PFSK-1 (cell line): ENCODE measurements around the gene SERPINE2.

Experiments used
- FOXP2 ChIP-seq: optimal IDR thresholded peaks from 2 replicates; pipeline ENCODE3; 2011; ENCODE audit warnings: borderline replicate concordance, control low read depth, inconsistent platforms; ENCODE audit not compliant: insufficient read depth; ENCODE audit errors: extremely low read length, extremely low read depth
- POLR2AphosphoS5 ChIP-seq: IDR thresholded peaks from 2 replicates; pipeline ENCODE4 v1.6.1; 2012; ENCODE audit warnings: low read depth, mild to moderate bottlenecking, control low read depth, low read length, moderate library complexity
- REST ChIP-seq, 2 experiments: IDR thresholded peaks; 2 replicates each; pipeline versions ENCODE4 v1.6.1 to v1.8.0; 2011 to 2012; ENCODE audit warnings: low read depth in 2 of 2, low read length in 2 of 2, control low read depth in 1 of 2, inconsistent platforms in 1 of 2, mild to moderate bottlenecking in 1 of 2, moderate library complexity in 1 of 2; ENCODE audit not compliant: insufficient read depth in 1 of 2
- SIN3A ChIP-seq: IDR thresholded peaks from 2 replicates; pipeline ENCODE4 v1.6.1; 2012; ENCODE audit warnings: mild to moderate bottlenecking, low read length, moderate library complexity, borderline replicate concordance; ENCODE audit not compliant: insufficient read depth
- TAF1 ChIP-seq: IDR thresholded peaks from 2 replicates; pipeline ENCODE4 v1.6.1; 2012; ENCODE audit warnings: low read length, control low read depth, borderline replicate concordance; ENCODE audit not compliant: insufficient read depth

SERPINE2 gene

GRCh38 chr2:223934870-223935269, 104.2 kb downstream of the SERPINE2 start:
- no peak for TF ChIP-seq FOXP2

- TF ChIP-seq FOXP2 (no peak), POLR2AphosphoS5 (no peak), TAF1 (no peak), SIN3A (no peak), REST (IDR thresholded peaks at IDR 0.05; ENCODE audit: insufficient read depth in 1 of 2, low read depth in 2 of 2, low read length in 2 of 2) (no peak)
Observed at GRCh38 chr2:223932816-223933800, 106.0 kb downstream of the SERPINE2 start.

GRCh38 chr2:223930103-223930976, 108.7 kb downstream of the SERPINE2 start:
- TF ChIP-seq FOXP2: no peak
- no peak for TF ChIP-seq POLR2AphosphoS5
- no peak for TF ChIP-seq REST (IDR thresholded peaks at IDR 0.05; ENCODE audit: insufficient read depth in 1 of 2, low read depth in 2 of 2, low read length in 2 of 2)
- no peak for TF ChIP-seq SIN3A

- TF ChIP-seq REST (IDR thresholded peaks at IDR 0.05; ENCODE audit: insufficient read depth in 1 of 2, low read depth in 2 of 2, low read length in 2 of 2) (no peak), SIN3A (no peak), POLR2AphosphoS5 (no peak), TAF1 (no peak), FOXP2 (no peak)
Observed at GRCh38 chr2:223929571-223930102, 109.4 kb downstream of the SERPINE2 start.

- TF ChIP-seq TAF1 (no peak), FOXP2 (no peak)
Observed at GRCh38 chr2:223928113-223929006, 110.7 kb downstream of the SERPINE2 start.
